Upper lobe of left lung (tissue), 4 donors: Measurements from ENCODE around the gene SEMA4C.

Experiments used
- CTCF ChIP-seq, 6 experiments: fragments of 450-650 bp in 4 of 6; fragments of 200-600 bp in 2 of 6; sonication (generic) in 2 of 6; IDR thresholded peaks; one replicate each; pipeline ENCODE4 v1.5.1; 2016 to 2019; ENCODE audit warnings: antibody characterized with exemption in 6 of 6
- POLR2A ChIP-seq, 4 donors: fragments of 450-650 bp; IDR thresholded peaks; one replicate each; pipeline ENCODE4 v1.5.1; 2016 to 2017; ENCODE audit warnings: antibody characterized with exemption in 4 of 4, mild to moderate bottlenecking in 2 of 4

DNA sequence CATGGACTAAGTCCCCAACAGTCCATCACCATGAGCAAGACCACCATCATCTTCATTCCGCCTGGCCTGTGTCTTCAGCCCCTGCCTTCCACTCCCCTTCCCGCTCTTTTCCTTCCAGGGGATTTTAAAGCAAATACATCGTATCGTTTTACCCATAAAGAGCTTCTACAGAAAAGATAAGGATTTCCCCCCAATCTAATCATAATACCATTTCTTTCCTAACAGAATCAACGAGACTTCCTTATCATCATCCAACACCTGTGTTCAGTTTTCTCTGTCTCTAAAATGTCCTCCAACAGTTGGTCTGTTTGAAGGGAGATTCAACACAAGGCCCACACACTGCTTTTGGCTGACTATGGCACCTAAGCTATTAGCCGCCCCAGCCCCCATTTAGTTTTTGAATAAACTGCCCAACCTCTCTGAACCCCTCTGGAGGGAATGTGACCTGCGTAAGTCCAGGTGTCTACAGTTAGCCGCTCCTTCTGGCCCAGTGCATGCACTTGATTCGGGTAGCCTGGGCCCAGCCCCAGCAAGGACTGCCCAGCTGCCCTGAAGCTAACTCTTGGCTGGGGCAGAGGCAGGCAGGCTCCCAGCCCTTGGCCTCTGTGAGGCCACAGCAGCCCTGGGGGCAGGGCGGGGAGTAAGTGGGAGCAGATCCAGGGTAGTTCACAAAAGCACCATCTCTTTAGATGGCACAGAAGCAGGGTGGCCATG lies 25.3 kb upstream of the SEMA4C start:
- TF ChIP-seq POLR2A (IDR thresholded peaks at IDR 0.05) (no peak), CTCF (IDR thresholded peaks at IDR 0.05) (no peak)
